WTC11 (cell line): ENCODE measurements around the gene BIRC2. TPM values are rescaled to one million over a fixed set of nuclear protein-coding genes. Genes with fewer than 3 reads are reported as not detected.

Experiments used
- ATAC-seq: fragments of 200-7000 bp; cut with Tn5 transposase; 2 replicates; pipeline ENCODE4 v1.10.0; 2021; ENCODE audit warnings: mild to moderate bottlenecking, moderate library complexity
- CTCF ChIA-PET: fragments of 300-600 bp; sonication (Branson Sonifier 250); formaldehyde crosslinking; loops from one replicate; lab custom pipeline; 2021; ENCODE audit warnings: antibody characterized with exemption; lab: Charles Lee
- POLR2A ChIA-PET: fragments of 350-600 bp; sonication (Branson Sonifier 250); formaldehyde crosslinking; loops from one replicate; lab custom pipeline; 2021; ENCODE audit warnings: antibody characterized with exemption; lab: Charles Lee
- DNase-seq: peaks from one replicate; pipeline ENCODE4 v3.0.0; 2021; ENCODE audit warnings: low spot score
- H3K27ac Mint-ChIP-seq: 2 replicates; pipeline ENCODE4 v1.8.0; 2021; ENCODE audit warnings: mixed read lengths
- H3K27me3 Mint-ChIP-seq: 2 replicates; pipeline ENCODE4 v1.8.0; 2021; ENCODE audit warnings: low read depth, mild to moderate bottlenecking, moderate library complexity, mixed read lengths
- H3K36me3 Mint-ChIP-seq: 2 replicates; pipeline ENCODE4 v1.8.0; 2021; ENCODE audit warnings: mixed read lengths
- H3K4me1 Mint-ChIP-seq: 2 replicates; pipeline ENCODE4 v1.8.0; 2022; ENCODE audit warnings: mixed read lengths
- H3K4me3 Mint-ChIP-seq: 2 replicates; pipeline ENCODE4 v1.8.0; 2021; ENCODE audit warnings: mild to moderate bottlenecking, moderate library complexity, mixed read lengths
- H3K9me3 Mint-ChIP-seq: 2 replicates; pipeline ENCODE4 v1.8.0; 2021; ENCODE audit warnings: mixed read lengths
- ATF6 ChIP-seq: sonication (generic); formaldehyde crosslinking; IDR thresholded peaks from 2 replicates; pipeline ENCODE4 v1.8.1; 2023; ENCODE audit warnings: mild to moderate bottlenecking, missing genetic modification reagents
- CREB1 ChIP-seq: sonication (generic); formaldehyde crosslinking; IDR thresholded peaks from 2 replicates; pipeline ENCODE4 v1.8.0; 2023; ENCODE audit warnings: mild to moderate bottlenecking, missing genetic modification reagents
- CREM ChIP-seq: sonication (generic); formaldehyde crosslinking; IDR thresholded peaks from 2 replicates; pipeline ENCODE4 v1.8.1; 2022; ENCODE audit warnings: mild to moderate bottlenecking, missing genetic modification reagents, moderate library complexity
- ELF4 ChIP-seq: sonication (generic); formaldehyde crosslinking; IDR thresholded peaks from 2 replicates; pipeline ENCODE4 v1.8.1; 2022; ENCODE audit warnings: low read depth, mild to moderate bottlenecking, moderate library complexity, missing genetic modification reagents
- GTF2I ChIP-seq: fragments of 250-450 bp; sonication (Bioruptor Pico); conservative IDR thresholded peaks from 2 replicates; pipeline ENCODE4 v1.4.0; 2021; ENCODE audit warnings: mild to moderate bottlenecking
- MYBL2 ChIP-seq: sonication (generic); formaldehyde crosslinking; IDR thresholded peaks from 2 replicates; pipeline ENCODE4 v1.8.1; 2023; ENCODE audit warnings: mild to moderate bottlenecking, moderate library complexity, missing genetic modification reagents
- NFATC4 ChIP-seq: fragments of 250-450 bp; sonication (Bioruptor Pico); IDR thresholded peaks from 2 replicates; pipeline ENCODE4 v1.9.0; 2021; ENCODE audit warnings: mild to moderate bottlenecking
- NFYB ChIP-seq: sonication (generic); formaldehyde crosslinking; conservative IDR thresholded peaks from 2 replicates; pipeline ENCODE4 v1.8.0; 2022; ENCODE audit warnings: low read depth, missing genetic modification reagents
- NR1H2 ChIP-seq: sonication (generic); formaldehyde crosslinking; IDR thresholded peaks from 2 replicates; pipeline ENCODE4 v1.9.0; 2021; ENCODE audit warnings: mild to moderate bottlenecking, moderate library complexity, missing genetic modification reagents
- OVOL2 ChIP-seq: fragments of 250-450 bp; sonication (Bioruptor Pico); IDR thresholded peaks from 2 replicates; pipeline ENCODE4 v1.9.0; 2021; ENCODE audit warnings: mild to moderate bottlenecking, borderline replicate concordance
- RELA ChIP-seq: sonication (generic); formaldehyde crosslinking; IDR thresholded peaks from 2 replicates; pipeline ENCODE4 v1.8.1; 2022; ENCODE audit warnings: missing genetic modification reagents, mild to moderate bottlenecking, borderline replicate concordance
- RORB ChIP-seq: fragments of 250-450 bp; sonication (Bioruptor Pico); IDR thresholded peaks from 2 replicates; pipeline ENCODE4 v1.9.0; 2021; ENCODE audit warnings: mild to moderate bottlenecking
- SP1 ChIP-seq: sonication (generic); formaldehyde crosslinking; conservative IDR thresholded peaks from 2 replicates; pipeline ENCODE4 v1.8.1; 2022; ENCODE audit warnings: missing genetic modification reagents
- TCF7 ChIP-seq: sonication (generic); formaldehyde crosslinking; IDR thresholded peaks from 2 replicates; pipeline ENCODE4 v1.8.0; 2022; ENCODE audit warnings: mild to moderate bottlenecking, low read depth, missing genetic modification reagents, moderate library complexity
- ZNF219 ChIP-seq: sonication (generic); formaldehyde crosslinking; IDR thresholded peaks from 2 replicates; pipeline ENCODE4 v1.8.0; 2023; ENCODE audit warnings: missing genetic modification reagents, mild to moderate bottlenecking, borderline replicate concordance
- ZNF263 ChIP-seq: sonication (generic); formaldehyde crosslinking; IDR thresholded peaks from 2 replicates; pipeline ENCODE4 v1.8.1; 2022; ENCODE audit warnings: low read depth, mild to moderate bottlenecking, moderate library complexity, missing genetic modification reagents
- total RNA-seq: library from RNA; stranded (reverse); gene quantifications from 3 replicates; pipeline ENCODE4 v1.2.3, GENCODE V29; 2021
- TF ChIP-seq, protein P1 (sequence below): sonication (generic); formaldehyde crosslinking; IDR thresholded peaks from 2 replicates; pipeline ENCODE4 v1.8.1; 2023; ENCODE audit warnings: mild to moderate bottlenecking, missing genetic modification reagents, moderate library complexity
- TF ChIP-seq, protein P2 (sequence below): sonication (generic); formaldehyde crosslinking; IDR thresholded peaks from 2 replicates; pipeline ENCODE4 v1.8.1; 2023; ENCODE audit warnings: mild to moderate bottlenecking, missing genetic modification reagents, borderline replicate concordance
- TF ChIP-seq, protein P3 (sequence below): fragments of 250-450 bp; sonication (Bioruptor Pico); IDR thresholded peaks from 2 replicates; pipeline ENCODE4 v1.9.0; 2021; ENCODE audit warnings: mild to moderate bottlenecking
- TF ChIP-seq, protein P4 (sequence below): fragments of 250-450 bp; sonication (Bioruptor Pico); IDR thresholded peaks from 2 replicates; pipeline ENCODE4 v1.8.0; 2021; ENCODE audit warnings: mild to moderate bottlenecking
- TF ChIP-seq, protein P5 (sequence below): fragments of 250-450 bp; sonication (Bioruptor Pico); IDR thresholded peaks from 2 replicates; pipeline ENCODE4 v1.9.0; 2021; ENCODE audit warnings: mild to moderate bottlenecking

The BIRC2 gene
- total RNA-seq, 1 experiment from 2014 or later = 22.3 TPM

GRCh38 chr11:102319544-102319943 is 27.5 kb upstream of the BIRC2 start (continued):
- TF ChIP-seq ELF4 (no peak), SP1 (CRISPR knock-in tag) (no peak)

DNA sequence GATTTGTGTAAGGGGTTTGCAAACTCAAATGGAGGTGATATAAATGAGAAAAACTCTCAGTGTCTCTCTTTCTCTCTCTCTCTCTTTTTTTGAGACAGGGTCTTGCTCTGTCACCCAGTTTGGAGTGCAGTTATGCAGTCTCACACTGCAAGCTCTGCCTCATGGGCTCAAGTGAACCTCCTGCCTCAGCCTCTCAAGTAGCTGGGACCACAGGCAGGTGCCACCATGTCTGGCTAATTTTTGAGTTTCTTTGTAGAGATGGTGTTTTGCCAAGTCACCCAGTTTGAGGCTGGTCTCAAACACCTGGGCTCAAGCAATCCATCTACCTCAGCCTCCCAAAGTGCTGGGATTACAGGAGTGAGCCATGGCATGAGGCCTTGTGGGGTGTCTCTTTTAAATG is 26.8 kb upstream of the BIRC2 start:
- H3K4me1 Mint-ChIP-seq = peaks cover 7% of the 10 kb centered on the region; the same call in 1 of the 2 replicates

DNA sequence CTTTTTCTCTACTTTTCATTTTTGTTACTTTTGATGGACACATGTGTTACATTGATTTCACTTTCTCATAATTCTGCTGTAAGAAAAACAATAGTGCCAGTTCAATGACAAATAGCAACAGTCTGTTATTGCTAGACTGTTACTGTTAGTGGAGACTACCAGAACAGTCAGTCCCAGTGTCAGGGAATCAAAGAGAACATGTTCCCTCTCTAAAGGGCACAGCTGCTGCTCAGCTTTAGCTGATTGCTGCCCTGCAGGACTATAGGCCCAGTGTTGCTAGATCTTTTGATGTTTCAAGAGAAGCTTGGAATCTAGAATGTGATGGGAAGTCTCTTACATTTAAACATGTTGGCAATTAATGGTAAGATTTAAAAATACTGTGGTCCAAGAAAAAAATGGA is 26.3 kb upstream of the BIRC2 start:
- H3K4me3 Mint-ChIP-seq = no peak overlapping the region
- no peaks in the 10 kb centered on the region for H3K9me3 Mint-ChIP-seq
- POLR2A ChIA-PET = no interaction called here
- no peak overlapping the region; the same call in 1 of the 2 replicates for H3K27ac Mint-ChIP-seq
- peaks cover 7% of the 10 kb centered on the region; the same call in 1 of the 2 replicates for H3K4me1 Mint-ChIP-seq
- TF ChIP-seq ZNF219 (no peak), OVOL2 (no peak), NFATC4 (CRISPR knock-in tag) (no peak), CREB1 (CRISPR knock-in tag) (no peak), NR1H2 (CRISPR knock-in tag) (no peak), TCF7 (no peak), RORB (no peak), RELA (CRISPR knock-in tag) (no peak), CREM (CRISPR knock-in tag) (no peak), ZNF263 (no peak), NFYB (CRISPR knock-in tag) (no peak), GTF2I (no peak)
- TF ChIP-seq, protein P1, sequence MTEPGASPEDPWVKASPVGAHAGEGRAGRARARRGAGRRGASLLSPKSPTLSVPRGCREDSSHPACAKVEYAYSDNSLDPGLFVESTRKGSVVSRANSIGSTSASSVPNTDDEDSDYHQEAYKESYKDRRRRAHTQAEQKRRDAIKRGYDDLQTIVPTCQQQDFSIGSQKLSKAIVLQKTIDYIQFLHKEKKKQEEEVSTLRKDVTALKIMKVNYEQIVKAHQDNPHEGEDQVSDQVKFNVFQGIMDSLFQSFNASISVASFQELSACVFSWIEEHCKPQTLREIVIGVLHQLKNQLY = no peak
- TF ChIP-seq, protein P2, sequence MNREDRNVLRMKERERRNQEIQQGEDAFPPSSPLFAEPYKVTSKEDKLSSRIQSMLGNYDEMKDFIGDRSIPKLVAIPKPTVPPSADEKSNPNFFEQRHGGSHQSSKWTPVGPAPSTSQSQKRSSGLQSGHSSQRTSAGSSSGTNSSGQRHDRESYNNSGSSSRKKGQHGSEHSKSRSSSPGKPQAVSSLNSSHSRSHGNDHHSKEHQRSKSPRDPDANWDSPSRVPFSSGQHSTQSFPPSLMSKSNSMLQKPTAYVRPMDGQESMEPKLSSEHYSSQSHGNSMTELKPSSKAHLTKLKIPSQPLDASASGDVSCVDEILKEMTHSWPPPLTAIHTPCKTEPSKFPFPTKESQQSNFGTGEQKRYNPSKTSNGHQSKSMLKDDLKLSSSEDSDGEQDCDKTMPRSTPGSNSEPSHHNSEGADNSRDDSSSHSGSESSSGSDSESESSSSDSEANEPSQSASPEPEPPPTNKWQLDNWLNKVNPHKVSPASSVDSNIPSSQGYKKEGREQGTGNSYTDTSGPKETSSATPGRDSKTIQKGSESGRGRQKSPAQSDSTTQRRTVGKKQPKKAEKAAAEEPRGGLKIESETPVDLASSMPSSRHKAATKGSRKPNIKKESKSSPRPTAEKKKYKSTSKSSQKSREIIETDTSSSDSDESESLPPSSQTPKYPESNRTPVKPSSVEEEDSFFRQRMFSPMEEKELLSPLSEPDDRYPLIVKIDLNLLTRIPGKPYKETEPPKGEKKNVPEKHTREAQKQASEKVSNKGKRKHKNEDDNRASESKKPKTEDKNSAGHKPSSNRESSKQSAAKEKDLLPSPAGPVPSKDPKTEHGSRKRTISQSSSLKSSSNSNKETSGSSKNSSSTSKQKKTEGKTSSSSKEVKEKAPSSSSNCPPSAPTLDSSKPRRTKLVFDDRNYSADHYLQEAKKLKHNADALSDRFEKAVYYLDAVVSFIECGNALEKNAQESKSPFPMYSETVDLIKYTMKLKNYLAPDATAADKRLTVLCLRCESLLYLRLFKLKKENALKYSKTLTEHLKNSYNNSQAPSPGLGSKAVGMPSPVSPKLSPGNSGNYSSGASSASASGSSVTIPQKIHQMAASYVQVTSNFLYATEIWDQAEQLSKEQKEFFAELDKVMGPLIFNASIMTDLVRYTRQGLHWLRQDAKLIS (CRISPR knock-in tag) = no peak
- TF ChIP-seq, protein P3, sequence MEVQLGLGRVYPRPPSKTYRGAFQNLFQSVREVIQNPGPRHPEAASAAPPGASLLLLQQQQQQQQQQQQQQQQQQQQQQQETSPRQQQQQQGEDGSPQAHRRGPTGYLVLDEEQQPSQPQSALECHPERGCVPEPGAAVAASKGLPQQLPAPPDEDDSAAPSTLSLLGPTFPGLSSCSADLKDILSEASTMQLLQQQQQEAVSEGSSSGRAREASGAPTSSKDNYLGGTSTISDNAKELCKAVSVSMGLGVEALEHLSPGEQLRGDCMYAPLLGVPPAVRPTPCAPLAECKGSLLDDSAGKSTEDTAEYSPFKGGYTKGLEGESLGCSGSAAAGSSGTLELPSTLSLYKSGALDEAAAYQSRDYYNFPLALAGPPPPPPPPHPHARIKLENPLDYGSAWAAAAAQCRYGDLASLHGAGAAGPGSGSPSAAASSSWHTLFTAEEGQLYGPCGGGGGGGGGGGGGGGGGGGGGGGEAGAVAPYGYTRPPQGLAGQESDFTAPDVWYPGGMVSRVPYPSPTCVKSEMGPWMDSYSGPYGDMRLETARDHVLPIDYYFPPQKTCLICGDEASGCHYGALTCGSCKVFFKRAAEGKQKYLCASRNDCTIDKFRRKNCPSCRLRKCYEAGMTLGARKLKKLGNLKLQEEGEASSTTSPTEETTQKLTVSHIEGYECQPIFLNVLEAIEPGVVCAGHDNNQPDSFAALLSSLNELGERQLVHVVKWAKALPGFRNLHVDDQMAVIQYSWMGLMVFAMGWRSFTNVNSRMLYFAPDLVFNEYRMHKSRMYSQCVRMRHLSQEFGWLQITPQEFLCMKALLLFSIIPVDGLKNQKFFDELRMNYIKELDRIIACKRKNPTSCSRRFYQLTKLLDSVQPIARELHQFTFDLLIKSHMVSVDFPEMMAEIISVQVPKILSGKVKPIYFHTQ (CRISPR knock-in tag) = no peak
- H3K36me3 Mint-ChIP-seq = no peaks in the 10 kb centered on the region
- peaks cover 18% of the 10 kb centered on the region for H3K27me3 Mint-ChIP-seq
- ATAC-seq = no peak
- CTCF ChIA-PET = interaction anchor here (0.9 kb wide), 1 partner anchor 26 kb away, joined by 3 read pairs; no protein-coding TSS in a partner anchor
- no peak for DNase-seq

More for the DNA sequence above, 26.8 kb upstream of the BIRC2 start:
- ATAC-seq (no peak), DNase-seq (no peak)
- Mint-ChIP-seq H3K27me3 (peaks cover 18% of the 10 kb centered on the region), H3K4me3 (no peak overlapping the region)
- POLR2A ChIA-PET = no interaction called here
- TF ChIP-seq ATF6 (CRISPR knock-in tag) (no peak), MYBL2 (CRISPR knock-in tag) (no peak)
- TF ChIP-seq, protein P4, sequence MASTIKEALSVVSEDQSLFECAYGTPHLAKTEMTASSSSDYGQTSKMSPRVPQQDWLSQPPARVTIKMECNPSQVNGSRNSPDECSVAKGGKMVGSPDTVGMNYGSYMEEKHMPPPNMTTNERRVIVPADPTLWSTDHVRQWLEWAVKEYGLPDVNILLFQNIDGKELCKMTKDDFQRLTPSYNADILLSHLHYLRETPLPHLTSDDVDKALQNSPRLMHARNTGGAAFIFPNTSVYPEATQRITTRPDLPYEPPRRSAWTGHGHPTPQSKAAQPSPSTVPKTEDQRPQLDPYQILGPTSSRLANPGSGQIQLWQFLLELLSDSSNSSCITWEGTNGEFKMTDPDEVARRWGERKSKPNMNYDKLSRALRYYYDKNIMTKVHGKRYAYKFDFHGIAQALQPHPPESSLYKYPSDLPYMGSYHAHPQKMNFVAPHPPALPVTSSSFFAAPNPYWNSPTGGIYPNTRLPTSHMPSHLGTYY (CRISPR knock-in tag) = no peak
- TF ChIP-seq, protein P5, sequence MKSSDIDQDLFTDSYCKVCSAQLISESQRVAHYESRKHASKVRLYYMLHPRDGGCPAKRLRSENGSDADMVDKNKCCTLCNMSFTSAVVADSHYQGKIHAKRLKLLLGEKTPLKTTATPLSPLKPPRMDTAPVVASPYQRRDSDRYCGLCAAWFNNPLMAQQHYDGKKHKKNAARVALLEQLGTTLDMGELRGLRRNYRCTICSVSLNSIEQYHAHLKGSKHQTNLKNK (CRISPR knock-in tag) = no peak
- TF ChIP-seq, all 79 proteins: peak for 0
- H3K36me3 Mint-ChIP-seq = no peaks in the 10 kb centered on the region
- H3K27ac Mint-ChIP-seq = no peak overlapping the region
- H3K9me3 Mint-ChIP-seq = no peaks in the 10 kb centered on the region
- CTCF ChIA-PET = interaction anchor here (0.8 to 0.9 kb wide), 2 partner anchors 10 to 26 kb away, joined by 3 read pairs; no protein-coding TSS in a partner anchor
